ENCODE measurements around the gene COQ4.

GRCh38 chr9:128322404-128323211 lies at the start of gene COQ4, which contains the start of gene TRUB2:
- TF ChIP-seq CTCF (IDR thresholded peaks at IDR 0.05; ENCODE audit: insufficient read depth, low read depth, low read length) (no peak), EZH2 (IDR thresholded peaks at IDR 0.05; ENCODE audit: insufficient read depth, low read length) (no peak)
